Right lobe of liver (tissue), 4 donors: ENCODE measurements around the gene MYO3B.

Source experiments
- CTCF ChIP-seq, 4 donors: fragments of 200-600 bp in 3 of 4; fragments of 450-650 bp in 1 of 4; IDR thresholded peaks; one replicate each; pipeline versions ENCODE4 v1.5.1 to v1.8.0; 2016 to 2022; ENCODE audit warnings: antibody characterized with exemption in 4 of 4, mild to moderate bottlenecking in 2 of 4
- POLR2A ChIP-seq: fragments of 450-650 bp; IDR thresholded peaks from one replicate; pipeline ENCODE4 v1.6.1; 2017; ENCODE audit warnings: antibody characterized with exemption, mild to moderate bottlenecking
- donor health status: DM: no; HTN: no; CAD: no.
- donor health status: DM: no; HTN: no; CAD: no.
- donor health status: DM: no; HTN: yes; CAD: no.

GRCh38 chr2:170652637-170653417 is 474.9 kb downstream of the MYO3B start:
- TF ChIP-seq CTCF (IDR thresholded peaks at IDR 0.05) (no peak), POLR2A (no peak)
